AG04449 (cell line): Measurements from ENCODE around the gene MRPL20.
"Not testable (repeated sequence)": the region's sequence is repeated elsewhere in the genome, so short reads cannot be mapped to it uniquely, and the experiment has no call there.

Experiments
- CTCF ChIA-PET: fragments of 350-600 bp; formaldehyde crosslinking; extraction: SDS; loops from one replicate; lab custom pipeline; 2021; ENCODE audit warnings: antibody characterized with exemption; lab: Yijun Ruan, JAX
- POLR2A ChIA-PET: fragments of 400-600, 350-600 bp; formaldehyde crosslinking; extraction: SDS; loops from one replicate; lab custom pipeline; 2020; ENCODE audit warnings: antibody characterized with exemption, inconsistent platforms; lab: Yijun Ruan, JAX
- DNase-seq: peaks from one replicate; pipeline ENCODE4 v3.0.0-alpha.2; 2010; ENCODE audit warnings: low read depth, low spot score
- H3K4me3 ChIP-seq: 2 replicates; pipeline ENCODE4 v1.5.1; 2011; ENCODE audit warnings: low read depth, mild to moderate bottlenecking, control low read depth, low read length
- CTCF ChIP-seq: IDR thresholded peaks from one replicate; pipeline ENCODE4 v1.5.1; 2011; ENCODE audit warnings: mild to moderate bottlenecking, moderate library complexity, low read length, control low read depth, inconsistent platforms; ENCODE audit not compliant: insufficient read depth; ENCODE audit errors: missing control alignments

Gene MRPL20

GRCh38 chr1:1451696-1452364 is 44.7 kb upstream of the MRPL20 start:
- no peak overlapping the region for H3K4me3 ChIP-seq
- CTCF ChIA-PET, result interaction anchor here (1.5 kb wide), 1 partner anchor 11 kb away, joined by 7 read pairs; no protein-coding TSS in a partner anchor
- no peak for DNase-seq
- no peak for TF ChIP-seq CTCF
- POLR2A ChIA-PET, result no interaction called here

- POLR2A ChIA-PET, H3K4me3 ChIP-seq, DNase-seq: not testable (repeated sequence)
- CTCF ChIA-PET, result interaction anchor here (0.8 kb wide), 1 partner anchor 10 kb away, joined by 4 read pairs; no protein-coding TSS in a partner anchor
Observed at GRCh38 chr1:1450616-1451015, 43.5 kb upstream of the MRPL20 start.

GRCh38 chr1:1449099-1449739 is 42.1 kb upstream of the MRPL20 start, which contains the start of gene ATAD3C:
Gene ATAD3C (plus strand): TSS chr1:1449689. CDS start chr1:1450684, 995 bp downstream.
- POLR2A ChIA-PET, result no interaction called here
- no peak within 1 kb of the TSS for H3K4me3 ChIP-seq
- TF ChIP-seq CTCF, result no peak
- CTCF ChIA-PET, result interaction anchor here (1.0 kb wide), 1 partner anchor 8 kb away, joined by 4 read pairs; no protein-coding TSS in a partner anchor
- no peak for DNase-seq

GRCh38 chr1:1446631-1447030 is 39.5 kb upstream of the MRPL20 start:
- H3K4me3 ChIP-seq, DNase-seq, CTCF ChIA-PET, POLR2A ChIA-PET: not testable (repeated sequence)

GRCh38 chr1:1442069-1442770 is 35.1 kb upstream of the MRPL20 start:
- ChIA-PET POLR2A (no interaction called here), CTCF (interaction anchor here (0.7 to 4.8 kb wide), 12 partner anchors 9 to 43 kb away, joined by 3 to 22 read pairs (median 8); partner anchors contain the start of genes CCNL2 and MRPL20)
- TF ChIP-seq CTCF, result no peak
- no peak for DNase-seq
- H3K4me3 ChIP-seq, result no peak overlapping the region

- H3K4me3 ChIP-seq, result no peak overlapping the region
- ChIA-PET CTCF (interaction anchor here (0.7 to 4.8 kb wide), 22 partner anchors 8 to 69 kb away, joined by 3 to 22 read pairs (median 4); partner anchors contain the start of genes ANKRD65, ATAD3C, CCNL2 and MRPL20), POLR2A (no interaction called here)
- TF ChIP-seq CTCF, result peak; percentile 89
- no peak for DNase-seq
Observed at GRCh38 chr1:1441002-1441888, 34.2 kb upstream of the MRPL20 start.
